ENCODE measurements around the gene CMSS1. TPM values are rescaled to one million over a fixed set of nuclear protein-coding genes. Genes with fewer than 3 reads are reported as not detected.
A peak's percentile ranks its signal among the peaks of the same experiment; 100 is the strongest.

CMSS1 gene
- total and polyA plus RNA-seq, 8 donors: 14.4 to 29.9 (median 15.9) TPM

- no peak for FAIRE-seq
- TF ChIP-seq CTCF (IDR thresholded peaks at IDR 0.05): no peak
- intact Hi-C loops (cut with DNase I): no loop called here
- H3K27ac ChIP-seq: peak overlapping the region in 2 of 4 donors; percentile 33 to 56
- H3K9me3 ChIP-seq: no peaks in the 10 kb centered on the region
- H3K4me3 ChIP-seq: no peak overlapping the region
- H3K36me3 ChIP-seq: no peaks in the 10 kb centered on the region
- 40 to 42% methylated on average over 3 of the region's 3 CpGs for WGBS, 2 donors
- peak in 3 of 4 donors; percentile 39 to 68 (median 45) for ATAC-seq
- no peak for DNase-seq
- peaks cover 0 to 24% (median 7%) of the 10 kb centered on the region in 3 donors for H3K4me1 ChIP-seq
- no peaks in the 10 kb centered on the region for H3K27me3 ChIP-seq
Measured at GRCh38 chr3:99911433-99911832, 93.8 kb downstream of the CMSS1 start.

GRCh38 chr3:99915906-99916432 lies 98.3 kb downstream of the CMSS1 start:
- Histone ChIP-seq H3K36me3 (no peaks in the 10 kb centered on the region), H3K4me3 (no peak overlapping the region), H3K4me1 (peaks cover 0 to 19% (median 11%) of the 10 kb centered on the region in 3 donors), H3K27me3 (no peaks in the 10 kb centered on the region), H3K27ac (no peak overlapping the region), H3K9me3 (no peaks in the 10 kb centered on the region)
- TF ChIP-seq CTCF (IDR thresholded peaks at IDR 0.05): no peak
- no peak for FAIRE-seq
- no peak for DNase-seq
- intact Hi-C loops (cut with DNase I): no loop called here
- ATAC-seq: no peak
- 76 to 83% methylated on average over 3 of the region's 3 CpGs for WGBS, 2 donors

- FAIRE-seq: no peak
- Histone ChIP-seq H3K27me3 (no peaks in the 10 kb centered on the region), H3K27ac (no peak overlapping the region), H3K4me1 (peaks cover 0 to 16% (median 16%) of the 10 kb centered on the region in 3 donors), H3K9me3 (no peaks in the 10 kb centered on the region), H3K36me3 (no peaks in the 10 kb centered on the region), H3K4me3 (no peak overlapping the region)
- TF ChIP-seq CTCF (IDR thresholded peaks at IDR 0.05): no peak
- intact Hi-C loops (cut with DNase I): no loop called here
- no peak for DNase-seq
- no peak for ATAC-seq
Measured at GRCh38 chr3:99918715-99919114, 101.1 kb downstream of the CMSS1 start.

GRCh38 chr3:99919694-99920093 lies 102.0 kb downstream of the CMSS1 start:
- DNase-seq: no peak
- Histone ChIP-seq H3K27ac (peak overlapping the region in 1 of 4 donors; percentile 77), H3K36me3 (no peaks in the 10 kb centered on the region), H3K27me3 (no peaks in the 10 kb centered on the region), H3K4me1 (peaks cover 0 to 16% (median 16%) of the 10 kb centered on the region in 3 donors), H3K4me3 (no peak overlapping the region), H3K9me3 (no peaks in the 10 kb centered on the region)
- FAIRE-seq: no peak
- TF ChIP-seq CTCF (IDR thresholded peaks at IDR 0.05): no peak
- intact Hi-C loops (cut with DNase I): no loop called here
- no peak for ATAC-seq

GRCh38 chr3:99920481-99921376 lies 103.1 kb downstream of the CMSS1 start:
- Histone ChIP-seq H3K4me1 (peaks cover 5 to 22% (median 20%) of the 10 kb centered on the region in 3 donors), H3K27me3 (no peaks in the 10 kb centered on the region), H3K27ac (peak overlapping the region; percentile 9 to 77 (median 58)), H3K36me3 (no peaks in the 10 kb centered on the region), H3K9me3 (no peaks in the 10 kb centered on the region), H3K4me3 (no peak overlapping the region)
- DNase-seq (peak; percentile 55 to 71 (median 68)), ATAC-seq (peak; percentile 81 to 86 (median 84)), FAIRE-seq (no peak)
- WGBS, 2 donors: 29 to 36% methylated on average over 10 of the region's 10 CpGs
- intact Hi-C loops (cut with DNase I): no loop called here
- no peak for TF ChIP-seq CTCF (IDR thresholded peaks at IDR 0.05)
